PFSK-1 (cell line): ENCODE data around the gene CAMTA1.

Experiments used
- FOXP2 ChIP-seq: optimal IDR thresholded peaks from 2 replicates; pipeline ENCODE3; 2011; ENCODE audit warnings: borderline replicate concordance, control low read depth, inconsistent platforms; ENCODE audit not compliant: insufficient read depth; ENCODE audit errors: extremely low read length, extremely low read depth
- POLR2AphosphoS5 ChIP-seq: IDR thresholded peaks from 2 replicates; pipeline ENCODE4 v1.6.1; 2012; ENCODE audit warnings: low read depth, mild to moderate bottlenecking, control low read depth, low read length, moderate library complexity
- SIN3A ChIP-seq: IDR thresholded peaks from 2 replicates; pipeline ENCODE4 v1.6.1; 2012; ENCODE audit warnings: mild to moderate bottlenecking, low read length, moderate library complexity, borderline replicate concordance; ENCODE audit not compliant: insufficient read depth
- TAF1 ChIP-seq: IDR thresholded peaks from 2 replicates; pipeline ENCODE4 v1.6.1; 2012; ENCODE audit warnings: low read length, control low read depth, borderline replicate concordance; ENCODE audit not compliant: insufficient read depth
- TF ChIP-seq, protein P1 (sequence below), 2 experiments: IDR thresholded peaks; 2 replicates each; pipeline versions ENCODE4 v1.6.1 to v1.8.0; 2011 to 2012; ENCODE audit warnings: low read depth in 2 of 2, low read length in 2 of 2, control low read depth in 1 of 2, inconsistent platforms in 1 of 2, mild to moderate bottlenecking in 1 of 2, moderate library complexity in 1 of 2; ENCODE audit not compliant: insufficient read depth in 1 of 2

Gene CAMTA1

DNA sequence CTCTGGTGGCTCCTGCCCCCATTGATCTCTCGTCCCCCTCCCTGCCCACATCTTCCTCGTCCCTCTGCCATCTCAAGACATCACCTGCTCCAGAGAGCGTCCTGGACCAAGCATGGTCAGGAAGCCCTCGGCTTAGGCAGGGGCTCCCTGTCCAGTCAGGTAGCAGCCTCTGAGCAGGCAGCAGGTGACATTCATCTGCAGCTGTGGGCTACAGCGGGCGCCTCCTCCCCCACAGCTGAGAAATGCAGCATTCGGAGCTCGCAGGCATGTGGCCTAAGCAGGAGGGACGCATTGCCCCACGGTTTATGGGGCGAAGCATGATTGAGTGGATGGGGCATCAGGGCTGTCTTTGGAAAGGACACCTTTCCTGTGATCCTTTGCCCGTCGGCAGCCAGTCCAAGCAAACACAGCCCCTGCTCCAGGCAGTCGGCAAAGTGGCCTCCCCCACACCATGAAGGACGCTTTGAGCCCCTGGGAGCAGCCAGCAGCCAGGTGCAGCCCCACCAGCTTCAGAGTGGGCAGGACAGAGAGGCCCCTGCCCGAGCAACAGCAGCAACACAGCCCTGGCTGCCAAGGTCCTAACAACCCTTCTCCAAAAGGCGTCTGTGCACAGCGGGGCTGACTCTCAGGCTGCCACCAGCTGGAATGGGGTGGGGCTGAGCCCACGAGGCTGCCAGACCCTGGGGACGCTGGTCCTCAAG is 751.8 kb downstream of the CAMTA1 start:
- TF ChIP-seq FOXP2 (no peak), TAF1 (no peak), POLR2AphosphoS5 (no peak), SIN3A (no peak)
- TF ChIP-seq, protein P1, sequence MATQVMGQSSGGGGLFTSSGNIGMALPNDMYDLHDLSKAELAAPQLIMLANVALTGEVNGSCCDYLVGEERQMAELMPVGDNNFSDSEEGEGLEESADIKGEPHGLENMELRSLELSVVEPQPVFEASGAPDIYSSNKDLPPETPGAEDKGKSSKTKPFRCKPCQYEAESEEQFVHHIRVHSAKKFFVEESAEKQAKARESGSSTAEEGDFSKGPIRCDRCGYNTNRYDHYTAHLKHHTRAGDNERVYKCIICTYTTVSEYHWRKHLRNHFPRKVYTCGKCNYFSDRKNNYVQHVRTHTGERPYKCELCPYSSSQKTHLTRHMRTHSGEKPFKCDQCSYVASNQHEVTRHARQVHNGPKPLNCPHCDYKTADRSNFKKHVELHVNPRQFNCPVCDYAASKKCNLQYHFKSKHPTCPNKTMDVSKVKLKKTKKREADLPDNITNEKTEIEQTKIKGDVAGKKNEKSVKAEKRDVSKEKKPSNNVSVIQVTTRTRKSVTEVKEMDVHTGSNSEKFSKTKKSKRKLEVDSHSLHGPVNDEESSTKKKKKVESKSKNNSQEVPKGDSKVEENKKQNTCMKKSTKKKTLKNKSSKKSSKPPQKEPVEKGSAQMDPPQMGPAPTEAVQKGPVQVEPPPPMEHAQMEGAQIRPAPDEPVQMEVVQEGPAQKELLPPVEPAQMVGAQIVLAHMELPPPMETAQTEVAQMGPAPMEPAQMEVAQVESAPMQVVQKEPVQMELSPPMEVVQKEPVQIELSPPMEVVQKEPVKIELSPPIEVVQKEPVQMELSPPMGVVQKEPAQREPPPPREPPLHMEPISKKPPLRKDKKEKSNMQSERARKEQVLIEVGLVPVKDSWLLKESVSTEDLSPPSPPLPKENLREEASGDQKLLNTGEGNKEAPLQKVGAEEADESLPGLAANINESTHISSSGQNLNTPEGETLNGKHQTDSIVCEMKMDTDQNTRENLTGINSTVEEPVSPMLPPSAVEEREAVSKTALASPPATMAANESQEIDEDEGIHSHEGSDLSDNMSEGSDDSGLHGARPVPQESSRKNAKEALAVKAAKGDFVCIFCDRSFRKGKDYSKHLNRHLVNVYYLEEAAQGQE (IDR thresholded peaks at IDR 0.05; ENCODE audit: insufficient read depth in 1 of 2, low read depth in 2 of 2, low read length in 2 of 2), result no peak

DNA sequence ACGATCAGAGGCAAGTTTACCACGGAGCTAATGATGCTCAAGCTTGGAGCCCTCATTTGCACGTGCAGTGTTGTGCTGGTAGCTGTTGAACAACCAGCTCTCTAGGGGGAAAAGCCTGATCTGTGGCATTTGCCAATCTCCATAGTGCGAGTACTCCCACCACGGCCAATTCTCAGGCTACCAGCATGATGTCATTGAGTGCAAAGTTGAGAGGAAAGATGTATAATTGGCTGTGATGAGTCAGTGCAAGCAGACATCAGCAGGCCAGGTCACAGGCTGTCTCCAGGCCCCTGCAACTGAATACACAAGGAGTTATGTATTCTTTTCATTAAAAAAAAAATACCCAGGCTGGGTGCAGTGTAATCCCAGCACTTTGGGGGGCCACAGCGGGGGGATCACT is 752.8 kb downstream of the CAMTA1 start:
- TF ChIP-seq SIN3A (0 out of 2 replicates have a peak, but pooled peaks have one; percentile 20), TAF1 (no peak), POLR2AphosphoS5 (no peak)

DNA sequence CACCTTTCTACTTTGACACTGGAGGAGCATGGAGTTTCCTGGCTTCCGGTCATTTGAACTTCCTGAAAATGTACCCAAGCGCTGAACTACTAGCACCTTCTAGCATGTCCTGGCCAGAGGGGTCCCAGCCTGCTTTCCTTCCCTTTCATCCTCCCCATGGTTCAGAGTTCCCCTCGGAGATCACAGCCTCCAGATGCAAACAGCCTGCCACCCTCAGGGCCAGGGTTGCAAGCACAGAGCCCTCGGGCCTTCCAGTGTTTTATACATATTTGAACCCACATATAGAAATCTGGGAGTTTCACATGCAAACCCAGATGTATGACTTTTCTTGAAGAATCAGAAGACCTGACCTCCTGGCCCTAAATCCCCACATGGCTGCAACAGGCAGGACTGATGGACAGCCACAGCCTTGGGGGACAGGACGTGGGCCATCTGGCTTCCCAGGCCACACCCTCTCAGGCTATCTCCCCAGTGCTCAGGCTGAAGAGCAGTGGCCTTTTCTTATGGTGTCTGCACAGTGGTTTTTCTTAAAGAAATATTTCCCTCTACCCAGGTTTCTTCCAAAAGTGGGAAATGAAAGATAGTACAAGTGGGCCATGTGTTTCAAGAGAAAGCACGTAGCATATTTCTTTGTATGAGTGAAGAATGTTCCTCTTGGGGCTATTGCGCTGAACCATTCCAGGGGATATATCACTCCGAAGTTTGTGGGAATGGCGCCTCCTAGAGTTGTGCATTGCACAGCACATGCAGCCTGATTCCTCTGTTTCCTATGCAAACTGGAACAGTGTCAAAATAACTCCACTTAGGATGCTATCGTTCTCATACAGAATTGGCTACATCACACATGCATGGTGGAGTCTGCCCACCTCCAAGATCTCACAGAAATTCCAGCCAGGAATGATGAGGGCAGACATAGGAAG is 753.9 kb downstream of the CAMTA1 start:
- TF ChIP-seq FOXP2, result no peak
- no peak for TF ChIP-seq TAF1
- no peak for TF ChIP-seq POLR2AphosphoS5
- TF ChIP-seq, protein P1 (IDR thresholded peaks at IDR 0.05; ENCODE audit: insufficient read depth in 1 of 2, low read depth in 2 of 2, low read length in 2 of 2), result no peak
- no peak for TF ChIP-seq SIN3A

DNA sequence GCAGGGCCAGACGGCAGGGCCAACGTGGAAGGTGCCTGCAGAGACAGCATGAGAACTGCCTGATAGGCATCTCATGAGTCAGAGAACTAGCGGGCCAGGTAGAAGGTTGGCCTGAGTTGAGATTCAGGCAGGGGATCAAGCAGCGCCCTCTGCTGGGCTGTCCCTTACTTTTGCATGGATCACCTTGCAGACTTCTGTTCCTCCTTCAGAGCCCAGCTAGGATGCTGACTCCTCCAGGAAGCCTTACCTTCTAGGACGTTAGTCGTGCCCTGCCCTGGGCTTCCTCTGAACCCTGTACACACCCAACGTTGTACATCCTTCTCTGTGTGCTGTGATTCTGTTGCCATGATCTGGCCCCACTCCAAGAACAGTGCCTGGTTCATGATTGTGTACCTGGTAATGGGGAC is 754.5 kb downstream of the CAMTA1 start:
- no peak for TF ChIP-seq SIN3A
- TF ChIP-seq FOXP2, result no peak
- no peak for TF ChIP-seq POLR2AphosphoS5
- TF ChIP-seq, protein P1 (IDR thresholded peaks at IDR 0.05; ENCODE audit: insufficient read depth in 1 of 2, low read depth in 2 of 2, low read length in 2 of 2), result no peak
- TF ChIP-seq TAF1, result no peak

DNA sequence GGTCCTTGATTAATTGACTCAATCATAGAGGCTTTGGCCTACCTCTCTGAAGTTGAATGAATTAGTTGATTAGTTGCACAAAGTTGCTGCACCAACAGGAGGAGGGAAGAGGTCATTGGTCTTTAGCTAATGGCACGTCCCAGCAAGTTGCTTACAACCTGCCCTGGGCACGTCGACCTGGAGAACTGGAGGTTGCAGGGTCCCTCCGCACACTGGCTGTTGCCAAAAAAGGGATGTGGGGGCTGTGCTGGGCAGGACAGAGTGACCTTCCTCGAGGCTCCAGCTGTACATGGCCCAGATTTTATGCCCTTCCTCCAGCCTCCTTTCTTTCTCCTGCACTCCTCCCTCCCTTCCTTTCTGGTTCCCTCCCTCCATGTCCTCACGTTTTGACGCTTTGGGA is 755.6 kb downstream of the CAMTA1 start:
- TF ChIP-seq SIN3A (no peak), TAF1 (no peak), POLR2AphosphoS5 (no peak), FOXP2 (no peak)
- TF ChIP-seq, protein P1 (IDR thresholded peaks at IDR 0.05; ENCODE audit: insufficient read depth in 1 of 2, low read depth in 2 of 2, low read length in 2 of 2), result no peak
